K562 (cell line): ENCODE data around the gene EZH1. TPM values are rescaled to one million over a fixed set of nuclear protein-coding genes. Genes with fewer than 3 reads are reported as not detected.

Experiments used
- CLOCK ChIP-seq: fragments of 250-450 bp; sonication (Bioruptor Pico); IDR thresholded peaks from 2 replicates; pipeline ENCODE4 v1.4.0; 2020; ENCODE audit warnings: mild to moderate bottlenecking, moderate library complexity, borderline replicate concordance
- HSF4 ChIP-seq: fragments of 250-450 bp; sonication (Bioruptor Pico); IDR thresholded peaks from 2 replicates; pipeline ENCODE4 v2.1.2; 2022; ENCODE audit warnings: mild to moderate bottlenecking, moderate library complexity, borderline replicate concordance
- MEF2D ChIP-seq: conservative IDR thresholded peaks from 2 replicates; pipeline ENCODE4 v1.6.1; 2016; ENCODE audit warnings: low read depth, missing genetic modification characterization, missing compliant biosample characterization
- MTA2 ChIP-seq: fragments of 450-650 bp; IDR thresholded peaks from 2 replicates; pipeline ENCODE4 v1.6.1; 2016; ENCODE audit warnings: low read depth
- SNRNP70 ChIP-seq: fragments of 200-400 bp; formaldehyde crosslinking; optimal IDR thresholded peaks from 2 replicates; pipeline ENCODE3; 2017; ENCODE audit warnings: low read depth, low read length
- TEAD4 ChIP-seq, 2 experiments: sonication (generic) in 1 of 2; formaldehyde crosslinking in 1 of 2; IDR thresholded peaks; 2 replicates each; pipeline versions ENCODE4 v1.6.1 to v1.8.0; 2012 to 2022; ENCODE audit warnings: borderline replicate concordance in 1 of 2, inconsistent platforms in 1 of 2, low read length in 1 of 2, mild to moderate bottlenecking in 1 of 2, missing genetic modification reagents in 1 of 2
- U2AF2 ChIP-seq: fragments of 200-400 bp; formaldehyde crosslinking; optimal IDR thresholded peaks from 2 replicates; pipeline ENCODE3; 2017; ENCODE audit warnings: low read depth, mild to moderate bottlenecking, low read length
- XRCC4 ChIP-seq: IDR thresholded peaks from one replicate; pipeline ENCODE4 v1.6.1; 2011; ENCODE audit not compliant: insufficient read depth, insufficient read length; ENCODE audit errors: extremely low read depth
- ZKSCAN3 ChIP-seq: fragments of 250-450 bp; sonication (Bioruptor Pico); IDR thresholded peaks from 2 replicates; pipeline ENCODE4 v1.4.0; 2020
- ZNF143 ChIP-seq: sonication (generic); formaldehyde crosslinking; IDR thresholded peaks from 2 replicates; pipeline ENCODE4 v1.9.0; 2022; ENCODE audit warnings: mild to moderate bottlenecking, missing genetic modification reagents
- ZNF253 ChIP-seq: fragments of 250-450 bp; sonication (Bioruptor Pico); conservative IDR thresholded peaks from 2 replicates; pipeline ENCODE4 v1.6.1; 2021; ENCODE audit warnings: mild to moderate bottlenecking
- ZNF277 ChIP-seq: fragments of 250-450 bp; sonication (Bioruptor Pico); IDR thresholded peaks from 2 replicates; pipeline ENCODE4 v1.8.0; 2022; ENCODE audit warnings: inconsistent platforms, mild to moderate bottlenecking, moderate library complexity, borderline replicate concordance
- ZNF449 ChIP-seq: fragments of 250-450 bp; sonication (Bioruptor Pico); IDR thresholded peaks from 2 replicates; pipeline ENCODE4 v1.8.0; 2022; ENCODE audit warnings: moderate library complexity, mild to moderate bottlenecking, inconsistent platforms
- polyA plus RNA-seq, 8 experiments: library from polyadenylated mRNA; depleted of rRNA in 4 of 8; stranded (reverse) in 5 of 8; unstranded in 3 of 8; fragments of >200 nt; fragmentation: Nextera tagmentation in 2 of 8; fragmentation: Illumina TruSeq in 1 of 8; extraction: Ambion mirVana in 2 of 8; extraction: Trizol in 1 of 8; gene quantifications; 2 replicates each; pipeline versions ENCODE4 v1.2.1 to v1.2.3, GENCODE V29; 2011 to 2014; ENCODE audit warnings: inconsistent platforms in 1 of 8, missing spikeins in 1 of 8
- total RNA-seq, 7 experiments: library from RNA; depleted of rRNA in 6 of 7; stranded (reverse); fragments of >200 nt in 6 of 7; fragmentation: Illumina TruSeq in 2 of 7; extraction: Trizol in 2 of 7; gene quantifications; 2 replicates each; pipeline versions ENCODE4 v1.2.1 to v1.2.3, GENCODE V29; 2011 to 2021; ENCODE audit warnings: low replicate concordance in 1 of 7
- TF ChIP-seq, protein P1 (sequence below): fragments of 450-650 bp; IDR thresholded peaks from 2 replicates; pipeline ENCODE4 v1.6.1; 2017; ENCODE audit warnings: antibody characterized with exemption, mild to moderate bottlenecking

Gene EZH1
- total and polyA plus RNA-seq, 9 of the 15 experiments (the other 6 are each of a cell fraction or from before 2014, with no cell fraction given) = 8.6 to 40.8 (median 22.9) TPM

DNA sequence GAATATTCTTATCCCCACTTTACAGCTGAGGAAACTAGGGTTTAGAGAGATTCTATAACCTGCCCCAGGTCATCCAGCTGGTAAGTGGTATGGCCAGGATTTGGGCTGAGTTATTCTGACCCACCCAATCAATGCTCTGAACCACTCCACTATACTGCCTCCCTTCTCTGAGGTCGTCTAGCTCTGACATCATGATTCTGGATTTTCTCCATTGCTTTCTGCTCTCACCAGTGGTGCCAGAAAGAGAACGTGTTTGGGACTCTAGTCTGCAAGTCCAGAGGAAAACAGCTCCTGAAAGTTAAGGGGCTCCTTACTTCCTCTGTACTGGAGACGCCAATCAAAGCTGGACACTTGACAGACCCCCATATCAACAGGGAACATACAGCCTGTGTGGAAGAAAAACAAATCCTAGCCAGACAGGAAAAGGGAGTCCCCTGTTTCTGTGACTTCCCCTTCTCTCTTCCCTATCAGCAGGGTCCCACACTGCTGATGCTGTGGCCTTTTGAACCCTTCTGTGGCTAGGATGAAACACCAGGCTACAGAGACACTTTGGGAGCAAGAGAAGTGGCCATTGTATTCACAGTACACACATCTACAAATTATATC lies 6.0 kb upstream of the EZH1 start (continued):
- TF ChIP-seq, protein P1, sequence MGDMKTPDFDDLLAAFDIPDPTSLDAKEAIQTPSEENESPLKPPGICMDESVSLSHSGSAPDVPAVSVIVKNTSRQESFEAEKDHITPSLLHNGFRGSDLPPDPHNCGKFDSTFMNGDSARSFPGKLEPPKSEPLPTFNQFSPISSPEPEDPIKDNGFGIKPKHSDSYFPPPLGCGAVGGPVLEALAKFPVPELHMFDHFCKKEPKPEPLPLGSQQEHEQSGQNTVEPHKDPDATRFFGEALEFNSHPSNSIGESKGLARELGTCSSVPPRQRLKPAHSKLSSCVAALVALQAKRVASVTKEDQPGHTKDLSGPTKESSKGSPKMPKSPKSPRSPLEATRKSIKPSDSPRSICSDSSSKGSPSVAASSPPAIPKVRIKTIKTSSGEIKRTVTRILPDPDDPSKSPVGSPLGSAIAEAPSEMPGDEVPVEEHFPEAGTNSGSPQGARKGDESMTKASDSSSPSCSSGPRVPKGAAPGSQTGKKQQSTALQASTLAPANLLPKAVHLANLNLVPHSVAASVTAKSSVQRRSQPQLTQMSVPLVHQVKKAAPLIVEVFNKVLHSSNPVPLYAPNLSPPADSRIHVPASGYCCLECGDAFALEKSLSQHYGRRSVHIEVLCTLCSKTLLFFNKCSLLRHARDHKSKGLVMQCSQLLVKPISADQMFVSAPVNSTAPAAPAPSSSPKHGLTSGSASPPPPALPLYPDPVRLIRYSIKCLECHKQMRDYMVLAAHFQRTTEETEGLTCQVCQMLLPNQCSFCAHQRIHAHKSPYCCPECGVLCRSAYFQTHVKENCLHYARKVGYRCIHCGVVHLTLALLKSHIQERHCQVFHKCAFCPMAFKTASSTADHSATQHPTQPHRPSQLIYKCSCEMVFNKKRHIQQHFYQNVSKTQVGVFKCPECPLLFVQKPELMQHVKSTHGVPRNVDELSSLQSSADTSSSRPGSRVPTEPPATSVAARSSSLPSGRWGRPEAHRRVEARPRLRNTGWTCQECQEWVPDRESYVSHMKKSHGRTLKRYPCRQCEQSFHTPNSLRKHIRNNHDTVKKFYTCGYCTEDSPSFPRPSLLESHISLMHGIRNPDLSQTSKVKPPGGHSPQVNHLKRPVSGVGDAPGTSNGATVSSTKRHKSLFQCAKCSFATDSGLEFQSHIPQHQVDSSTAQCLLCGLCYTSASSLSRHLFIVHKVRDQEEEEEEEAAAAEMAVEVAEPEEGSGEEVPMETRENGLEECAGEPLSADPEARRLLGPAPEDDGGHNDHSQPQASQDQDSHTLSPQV = no peak
- TF ChIP-seq ZNF277 (CRISPR knock-in tag) (no peak), SNRNP70 (no peak), ZNF449 (CRISPR knock-in tag) (peak; percentile 30; the same call in 1 of the 2 replicates), CLOCK (CRISPR knock-in tag) (0 out of 2 replicates have a peak, but pooled peaks have one; percentile 61), MEF2D (tag) (no peak), TEAD4 (IDR thresholded peaks at IDR 0.05; ENCODE audit: low read length) (peak; percentile 95), TEAD4 (CRISPR knock-in tag; IDR thresholded peaks at IDR 0.05; ENCODE audit: borderline replicate concordance) (no peak), U2AF2 (no peak), ZNF143 (CRISPR knock-in tag) (no peak), HSF4 (CRISPR knock-in tag) (no peak), MTA2 (peak; percentile 88), XRCC4 (no peak), ZKSCAN3 (no peak), ZNF253 (no peak)
